Left renal pelvis (tissue), 4 donors: ENCODE measurements around the gene PTPRT. TPM values are rescaled to one million over a fixed set of nuclear protein-coding genes. Genes with fewer than 3 reads are reported as not detected.
A peak's percentile ranks its signal among the peaks of the same experiment; 100 is the strongest.

ENCODE experiments used
- DNase-seq, 4 donors: peaks; one replicate each; pipeline ENCODE4 v3.0.0-alpha.2; 2013; ENCODE audit warnings: low read depth in 4 of 4, low spot score in 3 of 4
- polyA plus RNA-seq, 4 donors: library from polyadenylated mRNA; unstranded; fragments of 120-200 nt; gene quantifications; one replicate each; pipeline ENCODE4 v1.2.1, GENCODE V29; 2013; ENCODE audit not compliant: insufficient read length in 4 of 4

Gene PTPRT
- polyA plus RNA-seq, 4 donors: 0.43 to 22.1 (median 0.89) TPM

- DNase-seq: no peak
Observed at GRCh38 chr20:42744756-42745465, 444.8 kb downstream of the PTPRT start.

GRCh38 chr20:42742926-42743325, 446.8 kb downstream of the PTPRT start:
- no peak for DNase-seq

- no peak for DNase-seq
Observed at GRCh38 chr20:42741906-42742305, 447.8 kb downstream of the PTPRT start.

GRCh38 chr20:42740226-42740870, 449.4 kb downstream of the PTPRT start:
- DNase-seq: no peak

- no peak for DNase-seq
Observed at GRCh38 chr20:42739683-42740082, 450.0 kb downstream of the PTPRT start.

- DNase-seq: no peak
Observed at GRCh38 chr20:42735539-42735938, 454.2 kb downstream of the PTPRT start.

GRCh38 chr20:42734660-42735368, 454.9 kb downstream of the PTPRT start:
- DNase-seq: no peak

- no peak for DNase-seq
Observed at GRCh38 chr20:42721923-42722322, 467.8 kb downstream of the PTPRT start.

- DNase-seq: no peak
Observed at GRCh38 chr20:42714298-42715141, 475.2 kb downstream of the PTPRT start.

GRCh38 chr20:42708266-42708665, 481.4 kb downstream of the PTPRT start:
- DNase-seq: no peak

- no peak for DNase-seq
Observed at GRCh38 chr20:42706759-42707158, 482.9 kb downstream of the PTPRT start.

GRCh38 chr20:42705550-42705949, 484.2 kb downstream of the PTPRT start:
- no peak for DNase-seq

- DNase-seq: no peak
Observed at GRCh38 chr20:42703744-42704143, 486.0 kb downstream of the PTPRT start.

- no peak for DNase-seq
Observed at GRCh38 chr20:42701948-42702347, 487.8 kb downstream of the PTPRT start.

- no peak for DNase-seq
Observed at GRCh38 chr20:42700372-42700771, 489.3 kb downstream of the PTPRT start.

GRCh38 chr20:42697962-42698361, 491.7 kb downstream of the PTPRT start:
- DNase-seq: no peak

- DNase-seq: no peak
Observed at GRCh38 chr20:42690842-42691437, 498.8 kb downstream of the PTPRT start.

GRCh38 chr20:42688576-42688975, 501.1 kb downstream of the PTPRT start:
- DNase-seq: peak in 3 of 4 donors; percentile 3 to 21 (median 16)

GRCh38 chr20:42686057-42686456, 503.6 kb downstream of the PTPRT start:
- no peak for DNase-seq

- DNase-seq: no peak
Observed at GRCh38 chr20:42678895-42679294, 510.8 kb downstream of the PTPRT start.
